Neural progenitor cell (in vitro differentiated cells): ENCODE measurements around the gene HTR1D.

Experiments used
- CTCF ChIP-seq: fragments of 200-600 bp; sonication (generic); IDR thresholded peaks from 2 replicates; pipeline ENCODE4 v1.5.1; 2017; ENCODE audit warnings: antibody characterized with exemption, mild to moderate bottlenecking
- EZH2 ChIP-seq: fragments of 200-600 bp; sonication (generic); IDR thresholded peaks from 2 replicates; pipeline ENCODE4 v1.6.1; 2017; ENCODE audit warnings: antibody characterized with exemption, mild to moderate bottlenecking, moderate library complexity
- EZH2phosphoT487 ChIP-seq: fragments of 200-600 bp; sonication (generic); IDR thresholded peaks from 2 replicates; pipeline ENCODE4 v1.6.1; 2017; ENCODE audit warnings: antibody characterized with exemption

- TF ChIP-seq CTCF (no peak), EZH2 (no peak), EZH2phosphoT487 (no peak)
Measured at GRCh38 chr1:23177031-23177430, 40.3 kb downstream of the HTR1D start.
